SIG-M5 treated with dmso at 0.1 percent for 504 hours (cell line): ENCODE measurements around the gene STXBP1.
"Not testable (repeated sequence)": the region's sequence is repeated elsewhere in the genome, so short reads cannot be mapped to it uniquely, and the experiment has no call there.

Experiments used
- DNase-seq: peaks from one replicate; lab custom pipeline; 2025; ENCODE audit not compliant: unreplicated experiment; lab: John Stamatoyannopoulos, UW

The STXBP1 gene

GRCh38 chr9:127577194-127577593 lies 34.9 kb upstream of the STXBP1 start:
- not testable (repeated sequence) for DNase-seq

GRCh38 chr9:127578627-127578951 lies 33.5 kb upstream of the STXBP1 start:
- DNase-seq: no peak

DNA sequence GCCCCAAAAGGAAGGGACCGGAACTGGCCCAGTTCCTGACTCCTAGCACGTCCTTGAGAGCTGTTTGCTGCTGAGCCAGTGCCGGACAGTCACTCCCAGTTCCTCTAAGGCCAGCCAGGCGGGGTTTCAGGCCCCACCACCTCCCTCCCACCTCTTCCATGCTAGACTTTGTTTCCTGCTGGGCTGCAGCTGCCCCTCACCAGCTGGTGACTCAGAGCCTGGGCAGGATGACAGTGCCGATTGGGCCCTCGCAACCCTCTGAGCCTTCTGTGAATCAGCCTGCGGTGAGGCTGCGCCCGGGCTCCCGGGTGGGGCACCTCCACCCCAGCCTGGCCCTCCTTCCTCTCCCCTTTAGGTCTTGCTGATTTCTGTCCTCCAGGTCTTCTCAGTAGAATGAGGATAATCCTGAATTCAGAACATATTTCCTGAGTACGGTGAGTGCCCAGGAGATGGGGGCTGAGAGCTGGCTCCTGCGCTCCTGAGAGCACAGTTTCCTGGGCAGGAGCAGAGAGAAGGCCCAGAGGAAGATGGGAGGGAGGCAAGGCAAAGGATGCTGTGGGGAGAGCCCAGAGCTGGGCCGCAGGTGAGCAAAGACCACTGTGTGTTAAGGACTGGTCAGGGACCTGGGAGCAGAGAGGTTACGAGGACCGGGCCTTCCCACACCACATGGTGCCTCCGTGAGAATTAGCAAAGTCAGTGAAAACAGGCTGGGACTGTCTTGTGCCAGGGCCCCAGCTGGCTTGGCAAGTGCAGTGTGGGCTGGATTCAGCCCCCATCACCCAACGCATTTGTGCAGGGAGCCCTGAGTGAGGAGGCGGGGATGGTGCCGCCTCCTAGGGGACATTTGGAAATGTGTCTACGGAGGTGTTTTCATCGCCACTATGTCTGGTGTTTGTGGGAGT lies 32.9 kb upstream of the STXBP1 start:
- peak; percentile 95 for DNase-seq

- DNase-seq: no peak
These were observed 31.7 kb upstream of the STXBP1 start for GRCh38 chr9:127580366-127580765.

DNA sequence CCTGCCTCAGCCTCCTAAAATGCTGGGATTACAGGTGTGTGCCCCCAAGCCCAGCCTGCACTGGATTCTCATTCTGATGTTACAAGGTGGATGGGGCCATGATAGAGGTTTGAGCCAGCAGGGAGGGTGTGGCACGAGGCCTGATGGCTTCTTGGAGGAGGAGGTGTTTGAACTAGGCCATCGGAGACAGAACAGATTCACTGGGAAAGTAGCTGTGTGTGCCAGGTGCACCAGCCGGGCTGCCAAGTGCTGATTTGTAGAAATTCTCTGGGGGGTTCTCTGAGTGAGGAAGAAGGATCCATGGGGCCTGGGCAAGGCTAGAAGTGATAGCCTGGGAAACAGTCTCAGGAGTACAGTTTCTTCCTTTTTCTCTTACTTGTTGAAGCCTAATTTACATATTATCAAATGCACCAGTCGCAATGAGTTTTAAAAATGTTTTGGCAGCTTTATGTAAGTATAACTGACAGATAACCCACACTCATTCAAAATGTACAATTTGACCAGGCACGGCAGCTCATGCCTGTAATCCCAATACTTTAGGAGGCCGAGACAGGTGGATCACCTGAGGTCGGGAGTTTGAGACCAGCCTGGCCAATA lies 31.1 kb upstream of the STXBP1 start:
- DNase-seq: no peak

GRCh38 chr9:127584474-127584805 lies 27.6 kb upstream of the STXBP1 start:
- DNase-seq: not testable (repeated sequence)

GRCh38 chr9:127585161-127585819 lies 26.8 kb upstream of the STXBP1 start:
- peak; percentile 67 for DNase-seq

- no peak for DNase-seq
These were observed 26.0 kb upstream of the STXBP1 start for GRCh38 chr9:127586096-127586495.

GRCh38 chr9:127586537-127586936 lies 25.5 kb upstream of the STXBP1 start:
- DNase-seq: no peak

- no peak for DNase-seq
These were observed 24.1 kb upstream of the STXBP1 start for GRCh38 chr9:127587966-127588365.

GRCh38 chr9:127588740-127589506 lies 23.2 kb upstream of the STXBP1 start:
- no peak for DNase-seq

- DNase-seq: no peak
These were observed 22.1 kb upstream of the STXBP1 start for GRCh38 chr9:127589955-127590370.

DNA sequence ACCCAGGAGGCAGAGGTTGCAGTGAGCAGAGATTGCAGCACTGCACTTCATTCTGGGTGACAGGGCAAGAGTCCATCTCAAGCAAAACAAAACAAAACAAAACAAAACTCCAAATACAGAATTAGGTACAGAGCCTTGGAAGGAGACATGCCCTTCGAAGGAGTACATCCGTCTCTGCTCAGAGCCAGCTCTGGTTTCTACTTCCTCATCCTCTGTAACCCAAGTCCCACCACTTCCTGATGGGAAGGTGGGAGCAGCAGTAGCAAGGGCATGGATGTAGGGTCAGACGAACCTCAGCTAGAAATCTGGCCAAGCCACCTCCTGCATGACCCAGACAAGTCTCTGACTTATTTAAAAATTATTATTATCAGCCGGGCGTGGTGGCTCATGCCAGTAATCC lies 16.5 kb upstream of the STXBP1 start:
- DNase-seq: no peak

DNA sequence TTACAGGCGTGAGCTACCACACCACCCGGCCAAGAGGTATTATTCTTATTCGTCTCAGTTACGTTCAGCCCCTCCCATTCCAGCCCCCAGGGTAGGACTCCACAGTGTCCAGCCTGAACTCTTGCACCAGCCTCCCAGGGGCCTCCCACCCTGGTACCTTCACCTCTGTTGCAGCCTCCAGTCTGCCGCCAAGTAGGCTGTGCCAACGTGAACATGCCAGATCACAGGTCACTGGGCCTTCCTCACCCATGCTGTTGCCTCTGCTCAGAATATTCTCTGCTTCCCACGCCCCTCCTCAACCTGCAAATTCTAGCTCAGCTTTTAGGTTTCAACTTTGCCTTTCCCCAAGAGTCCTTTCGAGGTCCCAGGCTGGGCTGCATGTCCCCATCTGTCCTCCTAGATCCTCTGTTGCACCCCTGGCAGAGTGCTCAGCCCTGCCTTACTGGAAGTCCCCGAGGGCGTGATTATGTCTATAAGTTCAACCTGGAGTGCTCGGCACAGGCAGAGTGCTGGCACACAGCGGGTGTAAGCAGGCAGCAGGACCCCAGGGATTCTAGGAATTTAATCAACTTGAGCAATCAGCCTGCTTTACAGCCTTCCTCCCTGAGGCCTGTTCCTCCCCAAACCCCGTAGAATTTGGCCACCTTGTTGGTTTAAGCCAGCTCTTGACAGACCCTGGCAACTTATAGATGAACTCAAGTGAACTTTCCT lies 13.1 kb upstream of the STXBP1 start:
- DNase-seq: no peak

GRCh38 chr9:127599550-127599891 lies 12.6 kb upstream of the STXBP1 start:
- no peak for DNase-seq

DNA sequence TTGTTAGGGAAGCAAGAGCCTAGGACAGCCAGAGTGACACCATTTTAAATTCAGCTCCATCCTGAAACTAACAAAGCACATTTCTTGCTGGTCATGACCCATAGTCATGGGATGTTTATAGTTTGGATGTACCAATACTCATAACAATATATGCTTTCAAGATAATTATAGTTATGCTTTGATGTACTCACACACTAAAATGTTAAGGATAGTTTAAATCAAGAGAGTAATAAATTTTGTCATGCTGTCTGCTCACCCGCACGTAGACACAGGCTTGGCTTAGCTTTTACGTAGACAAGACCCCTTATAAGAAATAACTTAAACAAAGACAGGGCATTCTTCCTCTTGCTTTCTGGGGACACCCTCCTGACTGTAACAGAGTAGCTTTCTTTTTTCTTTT lies 8.9 kb upstream of the STXBP1 start:
- DNase-seq: no peak

DNA sequence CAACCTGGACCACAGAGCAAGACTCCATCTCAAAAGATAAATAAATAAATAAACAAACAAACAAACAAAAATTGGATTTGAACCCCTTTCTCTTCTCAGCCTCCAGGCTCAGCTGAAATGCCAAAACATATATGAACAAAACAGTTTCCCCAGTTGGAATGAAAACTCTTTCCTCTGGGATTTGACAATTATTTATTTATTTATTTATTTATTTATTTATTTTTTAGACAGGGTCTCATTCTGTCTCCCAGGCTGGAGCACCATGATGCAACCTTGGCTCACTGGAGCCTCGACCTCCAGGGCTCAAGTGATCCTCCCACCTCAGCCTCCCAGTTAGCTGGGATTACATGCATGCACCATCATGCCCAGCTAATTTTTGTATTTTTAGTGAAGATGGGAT lies 6.0 kb upstream of the STXBP1 start:
- DNase-seq: no peak

DNA sequence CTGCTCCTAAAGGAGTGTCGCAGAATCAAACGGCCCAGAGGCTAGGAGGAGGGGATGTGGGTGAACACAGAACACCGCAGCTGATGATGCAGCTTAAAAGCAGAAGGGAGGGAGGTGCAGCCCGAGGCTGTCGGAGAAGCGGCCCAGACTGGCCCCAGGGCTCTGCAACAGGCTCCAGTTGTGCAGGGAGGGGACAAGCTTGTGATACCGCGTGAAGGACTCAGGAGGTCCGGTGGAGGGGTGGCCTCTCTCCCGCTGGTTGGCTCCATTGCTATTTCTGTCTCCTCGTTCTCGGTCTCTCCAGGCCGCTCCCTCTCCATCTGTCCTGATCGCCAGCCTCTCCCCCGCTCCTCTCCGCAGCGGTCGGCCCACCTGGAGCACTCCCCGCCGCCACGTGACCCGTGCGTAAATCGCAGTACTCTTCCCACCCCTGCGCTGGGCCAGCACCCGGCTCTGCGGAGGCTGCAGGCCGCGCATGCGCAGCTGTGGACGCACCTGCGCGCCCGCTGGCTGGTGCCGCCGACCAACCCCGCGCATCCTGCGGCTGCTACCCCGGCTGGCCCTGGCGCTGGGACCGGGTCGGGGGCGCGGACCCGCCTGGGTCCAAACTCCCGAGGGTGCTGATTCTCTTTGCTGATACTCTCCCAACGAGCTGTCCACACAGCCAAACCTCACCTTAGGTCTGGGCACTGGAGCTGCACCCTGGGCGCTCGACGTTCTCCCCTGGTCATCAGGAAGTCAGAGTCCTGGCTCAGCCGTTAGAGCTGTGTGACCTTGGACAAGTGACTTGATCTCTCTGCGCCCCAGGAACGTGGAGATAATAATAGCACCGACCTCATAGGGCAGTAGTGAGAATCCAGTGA lies 3.7 kb upstream of the STXBP1 start:
- peak; percentile 38 for DNase-seq

- DNase-seq: no peak
These were observed 526 bp upstream of the STXBP1 start for GRCh38 chr9:127611603-127611898.

- DNase-seq: no peak
These were observed 984 bp downstream of the STXBP1 start for GRCh38 chr9:127612939-127613582.
